Common myeloid progenitor, CD34-positive (primary cell): Measurements from ENCODE around the gene RAB3GAP2.
A peak's percentile ranks its signal among the peaks of the same experiment; 100 is the strongest.
"Not testable (repeated sequence)": the region's sequence is repeated elsewhere in the genome, so short reads cannot be mapped to it uniquely, and the experiment has no call there.

Source experiments
- CTCF ChIA-PET: fragments of 350-600 bp; sonication (Branson Sonifier 250); formaldehyde crosslinking; loops from one replicate; lab custom pipeline; 2021; ENCODE audit warnings: antibody characterized with exemption; lab: Charles Lee
- POLR2A ChIA-PET: fragments of 350-600 bp; sonication (Branson Sonifier 250); formaldehyde crosslinking; loops from one replicate; lab custom pipeline; 2021; ENCODE audit warnings: antibody characterized with exemption; lab: Charles Lee
- DNase-seq, 3 donors: peaks; one replicate each; pipeline versions ENCODE4 v3.0.0 to v3.0.0-alpha.2; 2013
- H3K27ac ChIP-seq, 2 experiments: 1 replicate in 1 of 2; 2 replicates in 1 of 2; pipeline ENCODE4 v1.7.0; 2013; ENCODE audit warnings: inconsistent platforms in 2 of 2, low read length in 2 of 2, mild to moderate bottlenecking in 2 of 2, low read depth in 1 of 2, moderate library complexity in 1 of 2; ENCODE audit not compliant: severe bottlenecking in 2 of 2, insufficient read depth in 1 of 2, poor library complexity in 1 of 2
- H3K27me3 ChIP-seq, 5 experiments: replicated peaks in 2 of 5; 1 replicate in 3 of 5; 2 replicates in 2 of 5; pipeline versions ENCODE4 v1.6.1 to v1.7.0; 2013; ENCODE audit warnings: low read length in 4 of 5, mild to moderate bottlenecking in 2 of 5, moderate library complexity in 2 of 5, inconsistent platforms in 1 of 5; ENCODE audit not compliant: insufficient read depth in 5 of 5, control insufficient read depth in 4 of 5
- H3K36me3 ChIP-seq, 4 experiments: 1 replicate in 2 of 4; 2 replicates in 2 of 4; pipeline versions ENCODE4 v1.6.1 to v1.7.0; 2013; ENCODE audit warnings: low read length in 3 of 4, control low read depth in 1 of 4, mild to moderate bottlenecking in 1 of 4; ENCODE audit not compliant: control insufficient read depth in 4 of 4, insufficient read depth in 4 of 4
- H3K4me1 ChIP-seq, 4 experiments: 1 replicate in 3 of 4; 2 replicates in 1 of 4; pipeline versions ENCODE4 v1.6.1 to v1.7.1; 2013; ENCODE audit warnings: low read length in 3 of 4, mild to moderate bottlenecking in 3 of 4, control low read depth in 1 of 4, inconsistent platforms in 1 of 4, moderate library complexity in 1 of 4; ENCODE audit not compliant: control insufficient read depth in 4 of 4, insufficient read depth in 4 of 4; ENCODE audit errors: control extremely low read depth in 1 of 4
- H3K4me3 ChIP-seq, 7 experiments: 1 replicate in 4 of 7; 2 replicates in 3 of 7; pipeline versions ENCODE4 v1.5.1 to v1.7.0; 2013; ENCODE audit warnings: mild to moderate bottlenecking in 7 of 7, low read length in 6 of 7, moderate library complexity in 6 of 7, inconsistent platforms in 2 of 7, low read depth in 2 of 7, control low read depth in 1 of 7; ENCODE audit not compliant: insufficient read depth in 4 of 7, control insufficient read depth in 1 of 7; ENCODE audit errors: extremely low read depth in 1 of 7
- H3K9me3 ChIP-seq, 5 experiments: 1 replicate in 4 of 5; 2 replicates in 1 of 5; pipeline versions ENCODE4 v1.6.1 to v1.7.1; 2013; ENCODE audit warnings: low read length in 4 of 5, mild to moderate bottlenecking in 2 of 5, inconsistent platforms in 1 of 5, low read depth in 1 of 5, moderate library complexity in 1 of 5; ENCODE audit not compliant: control insufficient read depth in 4 of 5, insufficient read depth in 2 of 5; ENCODE audit errors: control extremely low read depth in 1 of 5
- WGBS: methylation state at CpG from one replicate; pipeline ENCODE4 v1.1.5; 2013; ENCODE audit not compliant: insufficient coverage; 5-methylcytosine and 5-hydroxymethylcytosine counted together

RAB3GAP2 gene

DNA sequence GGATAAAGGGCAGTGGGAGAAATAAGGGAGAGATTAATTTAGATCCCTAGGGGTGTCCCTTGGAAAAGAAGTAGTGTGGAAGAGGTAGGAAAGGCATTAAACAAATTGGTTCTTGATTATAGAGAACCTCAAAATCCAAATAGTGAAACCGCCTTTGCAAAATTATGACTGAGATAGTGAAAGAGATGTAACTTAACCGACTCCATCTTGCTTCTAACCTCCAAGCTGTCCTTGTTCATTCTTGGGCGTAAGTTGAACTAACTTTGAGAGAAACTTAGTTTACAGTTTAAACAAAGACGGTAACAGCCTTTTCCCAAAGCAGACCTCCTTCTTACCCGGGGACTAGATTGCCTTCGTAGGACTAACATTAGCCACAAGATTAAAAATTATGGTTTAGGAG, 3.2 kb upstream of the RAB3GAP2 start:
- H3K4me1 ChIP-seq: peaks cover 10 to 24% (median 19%) of the 10 kb centered on the region in 4 experiments
- 100% methylated on average over 4 of the region's 6 CpGs for WGBS
- H3K27ac ChIP-seq: no peak overlapping the region
- H3K9me3 ChIP-seq: no peaks in the 10 kb centered on the region
- peaks cover 0 to 3% (median 0%) of the 10 kb centered on the region in 5 experiments for H3K27me3 ChIP-seq
- CTCF ChIA-PET: interaction anchor here (1.1 to 1.2 kb wide), 2 partner anchors 15 to 23 kb away, joined by 3 to 4 read pairs; no protein-coding TSS in a partner anchor
- no peaks in the 10 kb centered on the region for H3K36me3 ChIP-seq
- DNase-seq: no peak
- POLR2A ChIA-PET: no interaction called here
- no peak overlapping the region for H3K4me3 ChIP-seq

DNA sequence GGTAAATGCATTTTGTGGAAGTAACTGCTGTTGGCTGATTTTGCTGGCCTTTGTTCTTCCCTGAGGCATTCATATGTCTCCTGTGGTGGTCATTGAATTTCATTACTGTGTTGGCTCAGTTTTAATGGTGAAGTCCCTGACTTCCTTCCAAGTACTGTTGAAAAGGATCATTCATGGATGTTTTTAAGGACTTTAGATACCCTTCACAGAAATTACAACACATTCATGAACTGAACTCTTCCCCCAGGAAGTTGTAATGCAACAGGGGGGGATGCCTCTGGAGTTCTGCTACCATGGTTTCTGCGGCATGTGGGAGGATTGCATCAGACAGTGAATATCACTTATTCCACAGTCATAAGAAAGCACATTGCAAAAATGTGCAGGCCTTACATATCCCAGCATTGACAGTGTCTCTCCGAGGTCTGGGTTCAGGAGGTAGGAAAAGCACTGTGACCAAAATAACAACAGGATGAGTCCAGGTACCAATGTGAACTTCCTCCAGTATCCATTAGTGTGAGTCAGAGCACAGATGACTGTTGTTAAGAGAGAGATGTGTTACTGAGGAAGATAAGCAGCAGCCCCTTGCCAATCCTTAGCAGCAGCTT, 2.1 kb upstream of the RAB3GAP2 start:
- H3K4me1 ChIP-seq: peaks cover 10 to 28% (median 23%) of the 10 kb centered on the region in 4 experiments
- peaks cover 0 to 2% (median 0%) of the 10 kb centered on the region in 4 experiments for H3K36me3 ChIP-seq
- H3K27ac ChIP-seq: no peak overlapping the region
- WGBS: 80% methylated on average over 1 of the region's 2 CpGs
- H3K9me3 ChIP-seq: no peaks in the 10 kb centered on the region
- no peak for DNase-seq
- ChIA-PET POLR2A (no interaction called here), CTCF (interaction anchor here (1.1 kb wide), 1 partner anchor 16 kb away, joined by 3 read pairs; no protein-coding TSS in a partner anchor)
- no peaks in the 10 kb centered on the region for H3K27me3 ChIP-seq
- no peak overlapping the region for H3K4me3 ChIP-seq

DNA sequence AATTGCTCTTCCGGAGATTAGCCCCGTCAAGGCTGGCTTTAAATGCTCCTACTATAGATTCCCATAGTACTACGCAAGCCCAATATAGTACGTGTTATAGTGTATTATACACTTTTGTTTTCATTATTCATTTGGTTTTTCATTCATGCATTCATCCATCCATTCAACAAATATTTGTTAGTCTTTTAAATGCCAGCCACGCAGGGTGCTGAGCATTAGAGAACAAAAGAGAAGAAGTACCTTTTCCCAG, 513 bp upstream of the RAB3GAP2 start:
- H3K27ac ChIP-seq: peak overlapping the region; percentile 84 to 96
- no peaks in the 10 kb centered on the region for H3K27me3 ChIP-seq
- H3K9me3 ChIP-seq: no peaks in the 10 kb centered on the region
- POLR2A ChIA-PET: interaction anchor here (0.6 kb wide), 1 partner anchor 20 kb away, joined by 4 read pairs; no protein-coding TSS in a partner anchor
- peak overlapping the region in 6 of 7 experiments; percentile 83 to 94 (median 90) for H3K4me3 ChIP-seq
- DNase-seq: no peak
- H3K36me3 ChIP-seq: peaks cover under 1 to 9% (median 6%) of the 10 kb centered on the region in 4 experiments
- peaks cover 10 to 26% (median 23%) of the 10 kb centered on the region in 4 experiments for H3K4me1 ChIP-seq
- no CpG with 5 or more reads among the region's 5 CpGs for WGBS
- CTCF ChIA-PET: interaction anchor here (1.1 kb wide), 1 partner anchor 43 kb away, joined by 3 read pairs; no protein-coding TSS in a partner anchor

GRCh38 chr1:220271706-220272046, 577 bp downstream of the RAB3GAP2 start:
- no peaks in the 10 kb centered on the region for H3K27me3 ChIP-seq
- peaks cover 7 to 20% (median 15%) of the 10 kb centered on the region in 4 experiments for H3K36me3 ChIP-seq
- peaks cover 10 to 26% (median 23%) of the 10 kb centered on the region in 4 experiments for H3K4me1 ChIP-seq
- H3K4me3 ChIP-seq: peak overlapping the region; percentile 52 to 94 (median 90)
- H3K27ac ChIP-seq: peak overlapping the region; percentile 84 to 96
- CTCF ChIA-PET: interaction anchor here (0.9 to 1.5 kb wide), 4 partner anchors 16 to 41 kb away, joined by 3 read pairs; no protein-coding TSS in a partner anchor
- H3K9me3 ChIP-seq: no peaks in the 10 kb centered on the region
- DNase-seq: peak in 2 of 3 donors; percentile 25 to 37
- 0% methylated on average over 12 of the region's 12 CpGs for WGBS
- POLR2A ChIA-PET: no interaction called here

- CTCF ChIA-PET: no interaction called here
Observed at GRCh38 chr1:220269036-220269435, 3.2 kb downstream of the RAB3GAP2 start.

DNA sequence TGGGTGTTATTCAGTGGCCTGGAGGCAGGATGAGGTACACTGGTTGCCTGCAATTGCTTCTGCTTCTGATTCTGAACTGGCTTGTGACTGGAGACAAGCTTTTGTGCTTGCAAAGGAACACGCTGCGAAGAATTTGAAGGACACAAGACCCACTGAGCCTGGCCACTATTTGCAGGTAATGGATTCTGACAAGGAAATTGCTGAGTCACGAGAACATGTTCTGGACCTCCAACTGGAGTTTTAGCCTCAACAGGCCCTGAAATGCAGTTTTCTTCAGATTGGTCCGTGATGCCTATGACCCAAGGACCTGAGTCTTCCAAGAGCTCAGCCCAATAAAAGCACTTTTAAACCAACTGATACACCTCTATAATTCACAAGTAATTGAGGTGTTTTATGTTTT, 4.6 kb downstream of the RAB3GAP2 start:
- Histone ChIP-seq H3K9me3 (peaks cover 0 to 8% (median 3%) of the 10 kb centered on the region in 5 experiments), H3K27ac (no peak overlapping the region), H3K27me3 (no peaks in the 10 kb centered on the region), H3K4me1 (peaks cover 6 to 22% (median 19%) of the 10 kb centered on the region in 4 experiments), H3K4me3 (no peak overlapping the region), H3K36me3 (peaks cover 7 to 42% (median 26%) of the 10 kb centered on the region in 4 experiments)
- POLR2A ChIA-PET: no interaction called here
- no peak for DNase-seq
- CTCF ChIA-PET: no interaction called here
- WGBS: 97% methylated on average over 4 of the region's 4 CpGs

More at GRCh38 chr1:220269036-220269435, 3.2 kb downstream of the RAB3GAP2 start:
- peaks cover 10 to 26% (median 23%) of the 10 kb centered on the region in 4 experiments for H3K4me1 ChIP-seq
- 95% methylated on average over 2 of the region's 2 CpGs for WGBS
- no peak for DNase-seq
- POLR2A ChIA-PET: no interaction called here
- peaks cover 0 to 3% (median 0%) of the 10 kb centered on the region in 5 experiments for H3K9me3 ChIP-seq
- no peak overlapping the region for H3K27ac ChIP-seq
- no peak overlapping the region for H3K4me3 ChIP-seq
- no peaks in the 10 kb centered on the region for H3K27me3 ChIP-seq
- peaks cover 7 to 33% (median 24%) of the 10 kb centered on the region in 4 experiments for H3K36me3 ChIP-seq

GRCh38 chr1:220260228-220260627, 12.0 kb downstream of the RAB3GAP2 start:
- WGBS: 100% methylated on average over 2 of the region's 3 CpGs
- H3K4me1 ChIP-seq, POLR2A ChIA-PET, H3K27me3 ChIP-seq, DNase-seq, H3K27ac ChIP-seq, H3K4me3 ChIP-seq: not testable (repeated sequence)
- Histone ChIP-seq H3K36me3 (peaks cover 0 to 11% (median 3%) of the 10 kb centered on the region in 4 experiments), H3K9me3 (peaks cover 3 to 13% (median 8%) of the 10 kb centered on the region in 5 experiments)
- CTCF ChIA-PET: interaction anchor here (1.6 kb wide), 2 partner anchors 9 to 10 kb away, joined by 4 read pairs; no protein-coding TSS in a partner anchor
